PC-3 (cell line): ENCODE data around the gene CCL18.

ENCODE experiments used
- CTCF ChIP-seq: fragments of 300-600 bp; sonication (generic); conservative IDR thresholded peaks from 2 replicates; pipeline ENCODE4 v1.5.1; 2017; ENCODE audit warnings: antibody characterized with exemption, low read depth, mild to moderate bottlenecking, low read length
- EZH2 ChIP-seq: fragments of 300-600 bp; sonication (generic); IDR thresholded peaks from one replicate; pipeline ENCODE4 v1.6.1; 2017; ENCODE audit warnings: antibody characterized with exemption, mild to moderate bottlenecking, low read length; ENCODE audit not compliant: unreplicated experiment

- TF ChIP-seq CTCF (no peak), EZH2 (no peak)
These were observed 46.3 kb upstream of the CCL18 start, which contains the start of gene CCL23 for GRCh38 chr17:36017799-36018198.
